AG09319 (cell line): ENCODE data around the gene PLIN1.

Experiments
- DNase-seq: peaks from one replicate; pipeline ENCODE4 v3.0.0-alpha.2; 2010; ENCODE audit warnings: low read depth; ENCODE audit errors: extremely low read depth
- CTCF ChIP-seq: IDR thresholded peaks from 2 replicates; pipeline ENCODE4 v1.5.1; 2011; ENCODE audit warnings: low read depth, mild to moderate bottlenecking, inconsistent platforms, low read length, moderate library complexity

Gene PLIN1

GRCh38 chr15:89666858-89667705 lies 12.1 kb downstream of the PLIN1 start:
- no peak for TF ChIP-seq CTCF
- no peak for DNase-seq

GRCh38 chr15:89666184-89666857 lies 12.8 kb downstream of the PLIN1 start:
- TF ChIP-seq CTCF: no peak
- no peak for DNase-seq

GRCh38 chr15:89665449-89666181 lies 13.6 kb downstream of the PLIN1 start:
- no peak for TF ChIP-seq CTCF
- no peak for DNase-seq

GRCh38 chr15:89664441-89665350 lies 14.5 kb downstream of the PLIN1 start:
- DNase-seq: no peak

GRCh38 chr15:89662893-89663626 lies 16.1 kb downstream of the PLIN1 start:
- peak; percentile 82 for DNase-seq
- no peak for TF ChIP-seq CTCF

More at GRCh38 chr15:89664441-89665350, 14.5 kb downstream of the PLIN1 start:
- TF ChIP-seq CTCF: no peak

GRCh38 chr15:89660556-89660955 lies 18.6 kb downstream of the PLIN1 start:
- TF ChIP-seq CTCF: no peak
- DNase-seq: no peak
